Cardiac fibroblast (primary cell): Measurements from ENCODE around the gene PTPN4.
A peak's percentile ranks its signal among the peaks of the same experiment; 100 is the strongest.

Source experiments
- DNase-seq, 2 donors: peaks; one replicate each; pipeline versions ENCODE4 v3.0.0 to v3.0.0-alpha.2; 2010; ENCODE audit warnings: low read depth in 2 of 2
- H3K4me3 ChIP-seq, 2 donors: replicated peaks in 1 of 2; 1 replicate in 1 of 2; 2 replicates in 1 of 2; pipeline ENCODE4 v1.5.1; 2011; ENCODE audit warnings: low read depth in 2 of 2, low read length in 2 of 2, mild to moderate bottlenecking in 2 of 2, moderate library complexity in 1 of 2
- TF ChIP-seq, protein P1 (sequence below): IDR thresholded peaks from one replicate; pipeline ENCODE4 v1.5.1; 2011; ENCODE audit warnings: low read depth, mild to moderate bottlenecking, low read length, inconsistent platforms

Gene PTPN4

DNA sequence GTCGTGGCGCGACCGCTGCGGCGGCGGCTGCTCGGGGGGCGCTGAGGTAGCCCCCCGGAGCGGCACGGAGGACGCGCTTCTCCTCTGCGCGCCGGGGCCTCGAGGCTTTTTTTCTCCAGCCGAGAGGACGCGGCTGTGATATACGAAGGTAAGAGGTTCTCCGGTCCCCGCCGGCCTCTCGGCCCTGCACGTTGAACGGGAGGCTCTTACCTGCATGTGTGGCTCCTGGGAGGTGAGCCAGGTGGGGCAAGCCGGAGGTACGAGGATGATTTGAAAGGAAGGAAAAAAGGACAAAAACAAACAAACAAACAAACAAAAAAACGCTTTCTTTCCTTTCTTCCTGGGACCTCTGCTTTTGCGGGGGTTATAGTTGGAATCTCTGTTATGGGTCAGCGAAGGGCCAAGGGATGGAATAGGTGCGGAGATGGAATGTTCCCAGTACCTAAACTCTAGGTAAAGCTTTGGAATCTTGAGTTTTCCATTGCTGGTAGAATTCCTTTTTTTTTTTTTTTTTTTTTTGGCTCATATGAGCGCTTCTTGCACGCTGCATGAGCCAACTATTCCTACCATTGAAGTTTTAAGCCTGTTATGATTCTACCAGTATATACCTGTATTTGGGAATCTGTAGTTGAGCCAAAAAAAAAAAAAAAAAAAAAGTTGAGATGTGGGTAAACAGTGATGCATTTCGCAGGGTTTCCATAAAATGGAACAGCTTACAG lies 674 bp downstream of the PTPN4 start:
- H3K4me3 ChIP-seq: peak overlapping the region; percentile 76 to 77
- TF ChIP-seq, protein P1, sequence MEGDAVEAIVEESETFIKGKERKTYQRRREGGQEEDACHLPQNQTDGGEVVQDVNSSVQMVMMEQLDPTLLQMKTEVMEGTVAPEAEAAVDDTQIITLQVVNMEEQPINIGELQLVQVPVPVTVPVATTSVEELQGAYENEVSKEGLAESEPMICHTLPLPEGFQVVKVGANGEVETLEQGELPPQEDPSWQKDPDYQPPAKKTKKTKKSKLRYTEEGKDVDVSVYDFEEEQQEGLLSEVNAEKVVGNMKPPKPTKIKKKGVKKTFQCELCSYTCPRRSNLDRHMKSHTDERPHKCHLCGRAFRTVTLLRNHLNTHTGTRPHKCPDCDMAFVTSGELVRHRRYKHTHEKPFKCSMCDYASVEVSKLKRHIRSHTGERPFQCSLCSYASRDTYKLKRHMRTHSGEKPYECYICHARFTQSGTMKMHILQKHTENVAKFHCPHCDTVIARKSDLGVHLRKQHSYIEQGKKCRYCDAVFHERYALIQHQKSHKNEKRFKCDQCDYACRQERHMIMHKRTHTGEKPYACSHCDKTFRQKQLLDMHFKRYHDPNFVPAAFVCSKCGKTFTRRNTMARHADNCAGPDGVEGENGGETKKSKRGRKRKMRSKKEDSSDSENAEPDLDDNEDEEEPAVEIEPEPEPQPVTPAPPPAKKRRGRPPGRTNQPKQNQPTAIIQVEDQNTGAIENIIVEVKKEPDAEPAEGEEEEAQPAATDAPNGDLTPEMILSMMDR: no peak
- no peak for DNase-seq

DNA sequence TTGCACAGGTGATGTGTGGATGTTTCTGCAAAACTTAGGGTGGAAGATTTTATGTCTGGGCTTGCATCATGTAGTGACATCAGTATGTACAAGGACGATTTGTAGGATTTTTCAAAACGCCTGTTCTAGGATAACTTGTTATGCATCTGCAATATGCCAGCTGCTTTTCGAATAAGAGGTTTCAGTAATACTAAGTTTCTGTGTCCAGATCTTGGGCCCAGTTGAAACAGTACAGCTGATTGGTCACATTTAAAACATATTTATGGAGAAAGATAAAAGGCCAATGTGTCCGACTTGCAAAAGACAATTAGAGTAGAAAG lies 1.2 kb downstream of the PTPN4 start:
- H3K4me3 ChIP-seq: peak overlapping the region; percentile 76 to 77
- TF ChIP-seq, protein P1: no peak
- DNase-seq: peak; percentile 54 to 57

DNA sequence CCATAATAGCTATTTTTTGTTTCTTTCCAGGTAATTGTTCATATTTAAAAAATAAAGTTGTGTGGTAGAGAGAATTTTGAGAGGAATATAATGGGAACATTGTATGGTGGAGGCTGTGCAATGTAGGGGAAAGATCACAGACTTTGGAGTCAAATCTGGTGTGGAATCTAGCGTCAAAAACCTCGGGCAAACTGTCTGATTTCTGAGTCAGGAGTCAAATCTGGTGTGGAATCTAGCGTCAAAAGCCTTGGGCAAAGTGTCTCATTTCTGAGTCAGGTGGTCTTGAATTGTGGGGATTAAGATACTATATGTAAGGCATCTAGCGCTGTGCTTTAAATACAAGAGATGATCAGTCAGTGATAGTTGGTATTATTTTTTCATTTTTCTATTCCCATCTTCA lies 5.1 kb downstream of the PTPN4 start:
- no peak for DNase-seq
- no peak overlapping the region for H3K4me3 ChIP-seq
- TF ChIP-seq, protein P1: no peak

DNA sequence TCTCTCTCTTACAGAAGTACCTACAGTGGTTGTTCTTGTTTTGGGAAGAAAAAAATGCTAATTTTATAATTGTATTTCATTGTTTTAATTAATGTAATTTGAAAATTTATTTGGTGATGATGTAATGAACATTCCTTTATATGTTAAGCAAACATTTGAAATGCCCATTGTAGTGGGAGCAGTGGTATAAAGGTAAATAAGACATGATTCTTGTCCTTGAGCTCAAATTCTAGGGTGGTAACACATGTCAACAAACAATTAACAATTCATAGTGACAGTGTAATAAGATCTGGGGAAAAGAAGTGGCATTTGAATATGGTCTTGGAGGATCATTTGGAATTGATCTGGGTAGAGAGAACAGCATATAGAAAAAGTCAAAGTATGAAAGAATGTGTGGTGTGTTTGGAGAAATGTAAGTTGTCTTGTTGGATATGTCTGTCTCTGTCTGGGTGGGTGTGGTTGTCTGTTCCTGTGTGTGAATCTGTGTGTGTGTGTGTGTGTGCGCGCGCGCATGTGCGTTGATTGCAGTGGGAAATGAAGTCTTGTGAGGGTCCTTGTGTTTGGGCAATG lies 5.8 kb downstream of the PTPN4 start:
- DNase-seq: no peak
- H3K4me3 ChIP-seq: no peak overlapping the region
- TF ChIP-seq, protein P1: no peak

DNA sequence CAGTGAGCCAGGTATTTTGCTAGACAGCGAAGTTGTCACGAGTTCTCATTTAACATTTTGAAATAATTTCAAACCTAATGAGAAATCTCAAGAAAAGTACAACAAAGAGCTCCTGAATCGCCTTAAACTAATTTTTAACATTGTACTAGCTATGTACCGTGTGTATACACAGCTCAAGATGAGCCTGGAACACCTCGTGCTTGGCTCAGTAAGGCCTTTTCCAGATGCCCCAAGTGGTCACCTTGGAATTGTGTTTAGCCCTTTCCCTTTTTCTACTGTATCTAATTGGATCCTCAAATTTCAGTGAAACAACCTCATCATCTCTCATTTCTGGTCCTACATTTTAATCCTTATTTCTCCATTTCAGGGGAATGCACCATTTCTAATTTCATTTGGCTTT lies 7.2 kb downstream of the PTPN4 start:
- DNase-seq: no peak
- H3K4me3 ChIP-seq: no peak overlapping the region
- TF ChIP-seq, protein P1: no peak

DNA sequence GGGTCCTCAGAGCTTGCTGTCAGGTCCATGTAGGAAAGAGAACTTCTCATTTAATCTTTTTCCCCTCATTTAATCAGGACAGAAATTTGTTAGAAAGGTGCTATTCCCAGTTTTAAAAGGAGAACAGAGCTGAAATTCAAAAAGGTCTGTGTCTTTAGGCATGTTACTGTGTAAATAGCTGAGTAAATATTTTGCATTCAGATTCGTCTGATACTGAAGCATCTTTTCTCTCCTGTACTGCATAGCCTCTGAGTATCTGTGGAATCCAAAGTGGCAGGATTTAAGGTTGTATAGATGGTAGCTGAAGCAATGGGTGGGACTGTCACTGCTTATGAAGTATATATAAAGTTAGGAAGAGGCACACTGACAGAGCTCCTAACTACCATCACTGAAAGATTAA lies 9.0 kb downstream of the PTPN4 start:
- H3K4me3 ChIP-seq: no peak overlapping the region
- TF ChIP-seq, protein P1: no peak
- no peak for DNase-seq

DNA sequence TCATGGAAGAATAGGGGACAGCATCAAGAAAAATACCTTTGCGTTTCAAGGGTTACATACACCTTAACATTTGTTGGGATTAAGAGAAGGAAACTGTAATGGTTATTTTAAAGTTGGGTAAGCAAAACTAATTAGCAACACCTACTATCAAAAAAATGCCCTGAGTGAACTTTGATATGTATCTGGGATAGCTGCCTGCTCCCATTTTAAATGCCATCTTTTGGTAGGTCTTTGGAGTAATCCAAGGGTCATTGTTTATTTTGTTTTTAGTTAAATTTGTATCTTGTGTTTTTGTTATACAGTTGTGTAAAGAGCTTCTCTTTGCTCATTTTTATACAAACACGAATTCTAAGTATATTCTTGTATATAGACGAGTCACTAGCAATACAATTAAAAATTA lies 9.9 kb downstream of the PTPN4 start:
- TF ChIP-seq, protein P1: no peak
- no peak for DNase-seq
- no peak overlapping the region for H3K4me3 ChIP-seq
